Neural progenitor cell (in vitro differentiated cells): Measurements from ENCODE around the gene SLC25A13.

Source experiments
- CTCF ChIP-seq: fragments of 200-600 bp; sonication (generic); IDR thresholded peaks from 2 replicates; pipeline ENCODE4 v1.5.1; 2017; ENCODE audit warnings: antibody characterized with exemption, mild to moderate bottlenecking
- EZH2phosphoT487 ChIP-seq: fragments of 200-600 bp; sonication (generic); IDR thresholded peaks from 2 replicates; pipeline ENCODE4 v1.6.1; 2017; ENCODE audit warnings: antibody characterized with exemption

- TF ChIP-seq CTCF = peak; percentile 88
- TF ChIP-seq EZH2phosphoT487 = no peak
These were observed 246.2 kb downstream of the SLC25A13 start for GRCh38 chr7:96075510-96076349.
